Measurements from ENCODE around the gene DDX39B.

DNA sequence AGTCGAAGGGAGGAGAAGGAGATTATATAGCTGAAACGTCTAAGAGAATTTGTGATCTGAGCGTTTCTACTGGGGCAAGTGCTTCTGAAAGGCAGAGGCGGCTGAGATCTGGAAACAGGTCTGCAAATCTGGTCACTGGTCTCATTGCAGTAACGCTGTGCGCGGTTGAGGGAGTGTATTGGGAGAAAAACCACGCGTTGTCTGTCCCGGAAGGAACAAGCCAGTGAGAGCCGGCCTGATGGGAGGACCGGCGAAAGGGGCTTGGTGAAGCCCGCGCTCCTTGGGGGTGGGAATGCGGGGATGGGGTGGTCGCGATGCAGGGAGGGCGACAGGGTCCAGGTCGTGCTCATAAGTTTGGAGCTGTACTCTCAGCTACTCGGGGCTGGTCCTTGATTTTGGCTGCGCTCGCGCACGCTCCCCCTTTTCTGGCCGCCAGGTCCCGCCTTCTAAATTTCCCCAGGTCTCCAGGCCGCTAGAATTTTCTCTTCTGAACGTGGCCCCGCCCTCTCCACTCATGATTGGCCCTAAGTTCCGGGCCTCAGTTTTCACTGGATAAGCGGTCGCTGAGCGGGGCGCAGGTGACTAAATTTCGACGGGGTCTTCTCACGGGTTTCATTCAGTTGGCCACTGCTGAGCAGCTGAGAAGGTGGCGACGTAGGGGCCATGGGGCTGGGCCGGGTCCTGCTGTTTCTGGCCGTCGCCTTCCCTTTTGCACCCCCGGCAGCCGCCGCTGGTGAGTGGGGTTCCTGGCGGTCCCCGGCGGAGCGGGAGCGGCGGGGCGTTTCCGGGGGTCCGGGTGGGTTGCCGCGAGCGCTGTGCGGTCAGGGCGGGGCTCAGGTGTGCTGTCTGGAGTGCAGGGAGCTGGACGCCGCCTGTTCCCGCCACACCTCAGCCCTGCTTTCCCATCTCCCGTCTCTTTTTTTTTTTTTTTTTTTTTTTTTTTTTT lies 44.0 kb downstream of the DDX39B start, which contains the start of gene MICB:
- TF ChIP-seq, protein P1, sequence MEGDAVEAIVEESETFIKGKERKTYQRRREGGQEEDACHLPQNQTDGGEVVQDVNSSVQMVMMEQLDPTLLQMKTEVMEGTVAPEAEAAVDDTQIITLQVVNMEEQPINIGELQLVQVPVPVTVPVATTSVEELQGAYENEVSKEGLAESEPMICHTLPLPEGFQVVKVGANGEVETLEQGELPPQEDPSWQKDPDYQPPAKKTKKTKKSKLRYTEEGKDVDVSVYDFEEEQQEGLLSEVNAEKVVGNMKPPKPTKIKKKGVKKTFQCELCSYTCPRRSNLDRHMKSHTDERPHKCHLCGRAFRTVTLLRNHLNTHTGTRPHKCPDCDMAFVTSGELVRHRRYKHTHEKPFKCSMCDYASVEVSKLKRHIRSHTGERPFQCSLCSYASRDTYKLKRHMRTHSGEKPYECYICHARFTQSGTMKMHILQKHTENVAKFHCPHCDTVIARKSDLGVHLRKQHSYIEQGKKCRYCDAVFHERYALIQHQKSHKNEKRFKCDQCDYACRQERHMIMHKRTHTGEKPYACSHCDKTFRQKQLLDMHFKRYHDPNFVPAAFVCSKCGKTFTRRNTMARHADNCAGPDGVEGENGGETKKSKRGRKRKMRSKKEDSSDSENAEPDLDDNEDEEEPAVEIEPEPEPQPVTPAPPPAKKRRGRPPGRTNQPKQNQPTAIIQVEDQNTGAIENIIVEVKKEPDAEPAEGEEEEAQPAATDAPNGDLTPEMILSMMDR (IDR thresholded peaks at IDR 0.05 in 8 of 11, conservative IDR thresholded peaks at IDR 0.05 in 3 of 11): peak in 5 of 11 experiments; percentile 16 to 43 (median 36)
- peak in 1 of 3 donors; percentile 42 for TF ChIP-seq POLR2A (IDR thresholded peaks at IDR 0.05)
- peak; percentile 63 to 85 (median 73) for TF ChIP-seq POLR2AphosphoS5 (IDR thresholded peaks at IDR 0.05)

All from spleen (tissue), 7 donors.